ENCODE results near the gene C1orf105.

DNA sequence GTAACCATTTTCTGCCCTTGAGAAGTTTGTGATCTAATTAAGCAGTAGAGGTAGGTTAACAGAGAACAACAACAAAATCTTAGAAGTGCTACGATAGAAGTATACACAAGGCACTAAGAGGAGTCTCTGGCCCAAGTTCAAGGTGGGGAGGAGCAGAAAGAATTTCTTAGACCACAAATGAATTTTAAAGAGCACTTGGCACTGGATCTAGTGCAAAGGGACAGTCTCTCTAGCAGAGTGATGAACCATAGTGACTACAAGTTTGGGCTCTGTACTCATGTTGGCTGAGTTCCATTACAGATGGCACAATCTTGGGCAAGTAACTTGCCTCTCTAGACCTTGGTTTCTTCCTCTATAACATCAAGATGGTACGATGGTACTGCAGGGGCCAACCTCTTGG lies 56.7 kb downstream of the C1orf105 start:
- TF ChIP-seq, protein P1, sequence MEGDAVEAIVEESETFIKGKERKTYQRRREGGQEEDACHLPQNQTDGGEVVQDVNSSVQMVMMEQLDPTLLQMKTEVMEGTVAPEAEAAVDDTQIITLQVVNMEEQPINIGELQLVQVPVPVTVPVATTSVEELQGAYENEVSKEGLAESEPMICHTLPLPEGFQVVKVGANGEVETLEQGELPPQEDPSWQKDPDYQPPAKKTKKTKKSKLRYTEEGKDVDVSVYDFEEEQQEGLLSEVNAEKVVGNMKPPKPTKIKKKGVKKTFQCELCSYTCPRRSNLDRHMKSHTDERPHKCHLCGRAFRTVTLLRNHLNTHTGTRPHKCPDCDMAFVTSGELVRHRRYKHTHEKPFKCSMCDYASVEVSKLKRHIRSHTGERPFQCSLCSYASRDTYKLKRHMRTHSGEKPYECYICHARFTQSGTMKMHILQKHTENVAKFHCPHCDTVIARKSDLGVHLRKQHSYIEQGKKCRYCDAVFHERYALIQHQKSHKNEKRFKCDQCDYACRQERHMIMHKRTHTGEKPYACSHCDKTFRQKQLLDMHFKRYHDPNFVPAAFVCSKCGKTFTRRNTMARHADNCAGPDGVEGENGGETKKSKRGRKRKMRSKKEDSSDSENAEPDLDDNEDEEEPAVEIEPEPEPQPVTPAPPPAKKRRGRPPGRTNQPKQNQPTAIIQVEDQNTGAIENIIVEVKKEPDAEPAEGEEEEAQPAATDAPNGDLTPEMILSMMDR (conservative IDR thresholded peaks at IDR 0.05; ENCODE audit: low read depth, low read length): no peak
- no peak for TF ChIP-seq EZH2 (IDR thresholded peaks at IDR 0.05; ENCODE audit: borderline replicate concordance, low read depth, low read length, poor library complexity, severe bottlenecking)

All from A673 (cell line).